NCI-H2196 (cell line): ENCODE results near the gene MESD.

Source experiments
- DNase-seq: peaks from one replicate; lab custom pipeline; 2025; ENCODE audit not compliant: unreplicated experiment; lab: John Stamatoyannopoulos, UW

The MESD gene

DNA sequence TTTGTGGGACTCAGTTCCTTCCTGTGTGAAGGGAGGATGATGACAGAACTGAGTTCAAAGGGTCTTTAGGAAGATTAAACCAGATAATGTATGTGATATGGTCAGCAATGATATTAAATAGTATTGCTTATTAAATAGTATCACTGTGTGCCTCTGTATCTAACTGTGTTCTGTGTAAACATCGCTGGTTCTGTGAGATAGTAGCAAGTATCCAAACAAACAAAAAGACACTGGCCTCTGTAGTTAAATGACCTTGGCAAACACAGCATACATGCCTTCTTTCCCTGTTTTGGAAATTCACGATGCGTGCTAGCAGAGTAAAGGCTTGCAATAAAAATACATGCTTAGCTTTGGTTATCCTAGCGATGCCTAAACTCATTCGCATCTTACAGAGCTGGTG, 76.1 kb downstream of the MESD start:
- DNase-seq, result no peak

DNA sequence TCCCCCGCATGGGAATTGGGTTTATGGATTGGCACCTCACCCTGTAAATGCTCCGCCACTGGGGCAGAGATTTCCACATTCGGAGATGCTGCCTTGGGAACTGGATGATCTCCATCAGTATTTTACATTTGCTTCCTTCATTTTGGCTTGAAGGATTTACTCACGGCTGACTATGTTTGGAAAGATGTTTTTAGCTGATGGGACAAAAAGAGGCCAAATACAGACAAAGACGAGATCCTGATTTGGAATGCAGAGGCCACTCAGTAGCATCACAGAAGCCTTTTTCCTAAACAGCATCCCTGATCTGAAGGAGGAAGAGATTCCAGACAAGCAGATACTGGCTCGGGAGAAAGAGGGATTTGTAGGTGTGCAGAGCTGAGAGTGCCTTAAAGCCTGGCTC, 76.9 kb downstream of the MESD start:
- no peak for DNase-seq

DNA sequence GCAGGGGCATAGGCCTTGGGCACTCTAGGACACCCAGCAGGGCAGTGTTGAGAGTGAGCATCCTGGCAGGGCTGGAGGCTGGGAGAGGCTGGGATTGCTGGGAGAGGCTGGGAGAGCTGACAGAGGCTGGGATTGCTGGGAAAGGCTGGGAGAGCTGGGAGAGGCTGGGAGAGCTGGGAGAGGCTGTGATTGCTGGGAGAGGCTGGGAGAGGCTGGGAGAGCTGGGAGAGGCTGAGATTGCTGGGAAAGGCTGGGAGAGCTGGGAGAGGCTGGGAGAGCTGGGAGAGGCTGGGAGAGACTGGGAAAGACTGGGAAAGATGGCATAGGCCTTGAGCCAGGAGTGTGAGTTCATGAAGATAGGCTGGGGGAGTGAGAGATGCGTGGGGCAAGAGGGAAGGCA, 77.8 kb downstream of the MESD start:
- no peak for DNase-seq

DNA sequence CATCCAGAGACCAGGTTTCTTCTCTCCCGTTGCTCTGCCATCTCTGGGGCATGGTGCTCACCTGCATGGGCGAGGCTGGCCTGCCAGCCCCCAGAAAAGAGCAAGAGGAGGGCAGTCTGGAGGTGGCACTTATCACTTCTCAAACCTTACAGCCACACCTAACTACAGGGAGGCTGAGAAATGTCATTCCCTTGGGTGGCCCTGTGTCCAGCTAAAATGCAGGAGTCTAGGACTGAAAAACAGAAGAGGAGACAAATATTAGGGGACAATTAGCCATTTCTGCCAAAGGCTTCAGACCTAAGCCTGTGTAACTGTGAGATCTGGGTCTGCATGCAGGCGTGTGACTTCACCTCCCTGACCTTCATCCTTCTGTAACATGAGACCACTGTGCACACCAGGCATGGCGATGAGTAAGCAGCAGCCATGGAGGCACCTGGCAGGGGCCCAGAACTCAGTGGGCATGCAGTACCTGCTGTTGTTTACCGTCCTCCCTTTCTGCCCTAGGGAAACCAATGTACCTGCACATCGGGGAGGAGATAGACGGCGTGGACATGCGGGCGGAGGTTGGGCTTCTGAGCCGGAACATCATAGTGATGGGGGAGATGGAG, 83.4 kb downstream of the MESD start:
- DNase-seq, result peak; percentile 71

DNA sequence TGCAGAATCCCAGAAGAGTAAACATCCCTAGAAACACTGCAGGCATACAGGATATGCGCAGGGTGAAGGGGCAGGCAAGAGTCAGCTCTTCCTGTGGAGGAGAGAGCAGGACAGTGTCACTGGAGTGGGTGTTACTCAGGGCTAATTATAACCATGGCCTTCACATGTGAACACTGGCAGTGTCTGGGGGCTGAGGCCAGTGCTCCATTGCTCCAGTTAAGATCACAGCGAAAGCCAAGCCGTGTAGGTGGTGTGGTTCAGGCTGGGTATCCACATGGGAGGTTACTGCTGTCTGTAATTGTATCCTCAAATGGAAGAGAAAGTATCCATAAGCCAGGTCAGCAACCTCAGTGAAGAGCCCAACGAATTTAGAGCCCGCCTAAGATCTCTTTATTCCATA, 84.6 kb downstream of the MESD start:
- no peak for DNase-seq

DNA sequence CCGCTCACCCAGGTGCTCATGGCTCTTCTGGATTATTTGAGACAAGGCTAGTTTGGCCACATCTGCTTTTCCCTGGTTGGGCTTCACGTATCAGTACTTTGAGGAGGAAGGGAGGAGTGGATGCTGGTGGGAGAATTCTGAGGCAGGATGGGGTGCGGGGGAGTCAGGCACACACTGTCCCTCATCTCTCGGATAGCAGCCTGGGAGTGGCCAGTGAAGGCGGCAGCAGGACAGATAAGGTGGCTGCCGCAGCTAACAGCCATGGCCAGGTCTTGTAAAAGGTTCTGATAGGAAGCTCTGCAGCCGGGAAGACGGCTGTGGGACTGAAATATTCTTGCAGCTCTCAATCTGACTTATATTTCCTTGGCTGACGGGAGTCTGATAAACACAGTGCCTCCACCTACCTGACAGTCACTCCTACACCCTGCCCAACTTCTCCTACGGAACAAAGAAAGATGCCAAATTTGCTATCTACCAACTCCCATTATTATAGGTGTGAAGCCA, 87.3 kb downstream of the MESD start:
- no peak for DNase-seq

DNA sequence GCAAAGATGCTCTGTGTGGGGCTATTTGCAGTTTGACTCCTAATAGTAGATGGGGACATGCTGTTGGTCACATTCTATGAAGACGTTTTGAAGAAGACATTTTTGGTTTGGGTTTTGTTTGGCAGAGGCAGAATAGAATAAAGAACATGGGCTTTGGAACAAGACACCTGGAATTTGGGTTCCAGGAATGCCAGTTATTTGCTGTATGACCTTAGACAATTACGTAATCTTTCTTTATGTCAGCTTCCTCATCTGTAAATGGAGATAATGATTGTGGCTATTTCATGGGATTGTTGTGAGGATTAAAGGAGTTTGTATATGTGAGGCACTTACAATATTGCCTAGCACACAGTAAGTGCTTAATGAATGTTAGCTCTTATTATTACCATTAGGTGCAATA, 91.6 kb downstream of the MESD start:
- DNase-seq, result no peak
